Loucy (cell line): ENCODE measurements around the gene NID2.

Experiments
- H2AFZ ChIP-seq: fragments of 200-600 bp; sonication (generic); 2 replicates; pipeline ENCODE4 v1.6.0; 2016; ENCODE audit warnings: antibody characterized with exemption, mild to moderate bottlenecking, low read length, moderate library complexity
- H3F3A ChIP-seq: fragments of 200-600 bp; 2 replicates; pipeline ENCODE4 v1.6.0; 2016; ENCODE audit warnings: antibody characterized with exemption, low read depth, mild to moderate bottlenecking
- H3K27me3 ChIP-seq: fragments of 200-600 bp; sonication (generic); 2 replicates; pipeline ENCODE4 v1.6.1; 2014; ENCODE audit warnings: low read length, mild to moderate bottlenecking; ENCODE audit not compliant: insufficient read depth, poor library complexity, severe bottlenecking
- H3K36me3 ChIP-seq: fragments of 200-600 bp; sonication (generic); 2 replicates; pipeline ENCODE4 v1.6.1; 2016; ENCODE audit warnings: low read length; ENCODE audit not compliant: insufficient read depth
- H3K4me1 ChIP-seq: fragments of 200-600 bp; sonication (generic); 2 replicates; pipeline ENCODE4 v1.5.1; 2014; ENCODE audit warnings: low read length, mild to moderate bottlenecking; ENCODE audit not compliant: insufficient read depth, poor library complexity, severe bottlenecking
- H3K4me2 ChIP-seq: fragments of 200-600 bp; sonication (generic); 2 replicates; pipeline ENCODE4 v1.6.0; 2014; ENCODE audit warnings: antibody characterized with exemption, low read length, low read depth, mild to moderate bottlenecking; ENCODE audit not compliant: poor library complexity, severe bottlenecking
- H3K4me3 ChIP-seq: fragments of 200-600 bp; sonication (generic); 2 replicates; pipeline ENCODE4 v1.5.1; 2014; ENCODE audit warnings: low read length, mild to moderate bottlenecking, mixed read lengths; ENCODE audit not compliant: poor library complexity, severe bottlenecking
- H3K79me2 ChIP-seq: fragments of 200-600 bp; sonication (generic); 2 replicates; pipeline ENCODE4 v1.6.1; 2014; ENCODE audit warnings: low read length; ENCODE audit not compliant: insufficient read depth
- H3K9ac ChIP-seq: fragments of 200-600 bp; sonication (generic); 2 replicates; pipeline ENCODE4 v1.6.0; 2014; ENCODE audit warnings: mild to moderate bottlenecking, low read depth, low read length, moderate library complexity; ENCODE audit not compliant: poor library complexity, severe bottlenecking
- H3K9me2 ChIP-seq: fragments of 200-600 bp; sonication (generic); replicated peaks from 2 replicates; pipeline ENCODE4 v1.6.1; 2016; ENCODE audit warnings: low read depth, low read length, mixed read lengths
- H3K9me3 ChIP-seq: fragments of 200-600 bp; sonication (generic); 2 replicates; pipeline ENCODE4 v1.6.1; 2014; ENCODE audit warnings: mild to moderate bottlenecking, antibody characterized with exemption, low read length, low read depth; ENCODE audit not compliant: insufficient read depth
- H4K20me1 ChIP-seq: fragments of 200-600 bp; sonication (generic); 2 replicates; pipeline ENCODE4 v1.6.0; 2014; ENCODE audit warnings: antibody characterized with exemption, low read length, mild to moderate bottlenecking; ENCODE audit not compliant: insufficient read depth, poor library complexity, severe bottlenecking
- EZH2phosphoT487 ChIP-seq: fragments of 200-600 bp; IDR thresholded peaks from 2 replicates; pipeline ENCODE4 v1.6.1; 2018; ENCODE audit warnings: antibody characterized with exemption, mild to moderate bottlenecking, moderate library complexity, borderline replicate concordance
- TF ChIP-seq, protein P1 (sequence below): fragments of 200-600 bp; sonication (generic); conservative IDR thresholded peaks from 2 replicates; pipeline ENCODE4 v1.5.1; 2014; ENCODE audit warnings: mild to moderate bottlenecking, antibody characterized with exemption, low read length

NID2 gene

DNA sequence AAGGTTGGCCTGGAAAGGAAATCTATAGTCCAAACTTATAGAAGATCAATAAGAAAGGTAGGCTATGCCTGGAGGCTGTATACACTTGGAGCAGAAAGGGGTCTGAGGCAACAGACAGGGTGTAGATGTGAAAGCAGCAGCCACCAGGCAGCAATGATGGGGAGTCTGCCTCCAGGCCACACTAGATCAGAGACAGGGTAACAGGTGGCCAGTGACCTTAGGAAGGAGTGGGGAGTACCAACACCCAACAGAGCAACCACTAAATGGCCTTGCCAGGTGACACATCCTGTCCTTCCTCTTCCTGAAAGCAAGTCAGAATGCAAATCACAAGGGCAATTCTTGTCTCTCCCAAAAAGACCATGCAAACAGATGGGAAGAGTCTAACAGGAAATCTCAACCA is 46.4 kb upstream of the NID2 start:
- TF ChIP-seq EZH2phosphoT487, result no peak
- TF ChIP-seq, protein P1, sequence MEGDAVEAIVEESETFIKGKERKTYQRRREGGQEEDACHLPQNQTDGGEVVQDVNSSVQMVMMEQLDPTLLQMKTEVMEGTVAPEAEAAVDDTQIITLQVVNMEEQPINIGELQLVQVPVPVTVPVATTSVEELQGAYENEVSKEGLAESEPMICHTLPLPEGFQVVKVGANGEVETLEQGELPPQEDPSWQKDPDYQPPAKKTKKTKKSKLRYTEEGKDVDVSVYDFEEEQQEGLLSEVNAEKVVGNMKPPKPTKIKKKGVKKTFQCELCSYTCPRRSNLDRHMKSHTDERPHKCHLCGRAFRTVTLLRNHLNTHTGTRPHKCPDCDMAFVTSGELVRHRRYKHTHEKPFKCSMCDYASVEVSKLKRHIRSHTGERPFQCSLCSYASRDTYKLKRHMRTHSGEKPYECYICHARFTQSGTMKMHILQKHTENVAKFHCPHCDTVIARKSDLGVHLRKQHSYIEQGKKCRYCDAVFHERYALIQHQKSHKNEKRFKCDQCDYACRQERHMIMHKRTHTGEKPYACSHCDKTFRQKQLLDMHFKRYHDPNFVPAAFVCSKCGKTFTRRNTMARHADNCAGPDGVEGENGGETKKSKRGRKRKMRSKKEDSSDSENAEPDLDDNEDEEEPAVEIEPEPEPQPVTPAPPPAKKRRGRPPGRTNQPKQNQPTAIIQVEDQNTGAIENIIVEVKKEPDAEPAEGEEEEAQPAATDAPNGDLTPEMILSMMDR, result no peak
- Histone ChIP-seq H3K79me2 (no peaks in the 10 kb centered on the region), H3K9me3 (no peaks in the 10 kb centered on the region), H3K36me3 (no peaks in the 10 kb centered on the region), H3K9me2 (no peaks in the 10 kb centered on the region), H3K4me1 (peaks cover 10% of the 10 kb centered on the region), H3F3A (0 out of 2 replicates have a peak, but pooled peaks cover 2% of the 10 kb centered on the region), H3K9ac (no peak overlapping the region), H3K27me3 (no peaks in the 10 kb centered on the region), H3K4me2 (peak overlapping the region; percentile 27), H4K20me1 (no peaks in the 10 kb centered on the region), H2AFZ (no peak overlapping the region), H3K4me3 (no peak overlapping the region)

DNA sequence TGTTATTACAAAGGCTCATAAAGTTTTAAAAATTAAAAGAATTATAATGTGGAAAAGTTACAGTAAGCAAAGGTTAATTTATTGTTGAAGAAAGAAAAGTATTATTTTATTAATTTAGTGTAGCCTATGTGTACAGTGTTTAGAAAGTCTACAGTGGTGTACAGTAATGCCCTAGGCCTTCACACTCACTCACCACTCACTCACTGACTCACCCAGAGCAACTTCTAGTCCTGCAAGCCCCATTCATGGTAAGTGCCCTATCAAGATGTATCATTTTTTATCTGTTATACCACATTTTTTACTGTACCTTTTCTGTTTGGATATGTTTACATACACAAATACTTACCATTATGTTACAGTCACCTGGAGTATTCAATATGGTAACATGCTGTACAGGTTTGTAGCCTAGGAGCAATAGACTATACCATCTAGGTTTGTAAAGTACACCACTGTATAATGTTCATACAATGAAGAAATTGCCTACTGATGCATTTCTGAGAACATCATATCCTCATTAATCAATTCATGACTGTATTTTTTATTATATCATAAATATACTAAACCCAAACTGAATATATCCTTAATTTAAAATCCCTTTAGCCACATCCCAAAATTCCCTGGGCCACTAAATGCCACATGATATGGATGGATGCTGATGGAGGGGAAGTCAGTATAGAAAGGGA is 43.6 kb upstream of the NID2 start:
- H3K4me1 ChIP-seq, result peaks cover 10% of the 10 kb centered on the region
- H3K4me3 ChIP-seq, result no peak overlapping the region
- H3K36me3 ChIP-seq, result no peaks in the 10 kb centered on the region
- no peaks in the 10 kb centered on the region for H3K9me3 ChIP-seq
- H3K4me2 ChIP-seq, result no peak overlapping the region
- H2AFZ ChIP-seq, result no peak overlapping the region
- H3K79me2 ChIP-seq, result no peaks in the 10 kb centered on the region
- H3K9me2 ChIP-seq, result no peaks in the 10 kb centered on the region
- H3F3A ChIP-seq, result no peaks in the 10 kb centered on the region
- H3K9ac ChIP-seq, result no peak overlapping the region
- H4K20me1 ChIP-seq, result no peaks in the 10 kb centered on the region
- no peaks in the 10 kb centered on the region for H3K27me3 ChIP-seq
- TF ChIP-seq EZH2phosphoT487, result no peak

DNA sequence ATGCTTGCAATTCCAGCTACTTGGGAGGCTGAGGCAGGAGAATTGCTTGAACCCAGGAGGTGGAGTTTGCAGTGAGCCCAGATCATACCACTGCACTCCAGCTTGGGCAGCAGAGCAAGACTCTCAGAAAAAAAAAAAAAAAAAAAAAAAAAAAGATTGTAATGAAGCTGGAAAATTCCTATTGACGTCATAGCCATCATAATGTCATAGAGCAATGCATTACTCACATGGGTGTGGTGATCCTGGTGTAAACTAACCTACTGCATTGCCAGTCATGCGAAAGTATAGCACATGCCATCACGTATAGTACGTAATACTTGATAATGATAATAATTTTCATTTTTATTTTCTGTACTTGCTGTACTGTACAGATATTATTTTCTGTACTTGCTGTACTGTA is 42.7 kb upstream of the NID2 start:
- TF ChIP-seq, protein P1, result no peak
- TF ChIP-seq EZH2phosphoT487, result no peak
- H3K27me3 ChIP-seq, result no peaks in the 10 kb centered on the region
- H3F3A ChIP-seq, result no peaks in the 10 kb centered on the region
- no peaks in the 10 kb centered on the region for H3K36me3 ChIP-seq
- no peak overlapping the region for H2AFZ ChIP-seq
- H4K20me1 ChIP-seq, result no peaks in the 10 kb centered on the region
- peaks cover 10% of the 10 kb centered on the region for H3K4me1 ChIP-seq
- no peaks in the 10 kb centered on the region for H3K9me2 ChIP-seq
- H3K9ac ChIP-seq, result no peak overlapping the region
- H3K9me3 ChIP-seq, result no peaks in the 10 kb centered on the region
- no peaks in the 10 kb centered on the region for H3K79me2 ChIP-seq
- H3K4me3 ChIP-seq, result no peak overlapping the region
- H3K4me2 ChIP-seq, result no peak overlapping the region

DNA sequence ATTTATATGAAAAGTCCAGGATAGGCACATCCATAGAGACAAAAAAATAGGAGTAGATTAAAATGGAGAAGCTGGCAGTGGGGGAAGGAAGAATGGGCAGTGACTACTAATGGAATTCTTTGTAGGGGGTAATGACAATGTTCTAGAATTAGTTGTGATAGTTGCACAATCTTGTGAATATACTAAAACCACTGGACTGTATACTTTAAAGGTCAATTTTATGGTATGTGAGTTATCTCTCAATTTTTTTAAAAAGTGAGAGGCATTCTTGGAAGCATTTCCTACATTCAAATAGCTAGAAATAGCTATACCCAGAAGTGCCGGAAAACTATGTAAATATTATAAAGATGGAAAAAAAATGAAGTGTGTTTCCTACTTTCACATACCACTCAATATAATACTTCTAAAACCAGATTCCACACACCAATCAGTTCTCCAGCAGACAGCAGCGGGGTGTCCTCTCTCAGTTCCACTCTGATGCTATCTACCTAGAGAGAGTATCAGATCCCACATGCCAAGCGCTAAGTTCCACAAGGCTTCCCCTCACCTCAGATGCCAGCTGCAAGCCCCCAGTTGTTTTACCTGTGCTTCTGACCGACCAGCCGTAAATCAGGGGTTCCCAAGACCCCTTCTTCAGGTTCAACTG is 41.7 kb upstream of the NID2 start:
- Histone ChIP-seq H3K36me3 (no peaks in the 10 kb centered on the region), H3K4me3 (no peak overlapping the region), H3K4me1 (peaks cover 8% of the 10 kb centered on the region), H3K79me2 (no peaks in the 10 kb centered on the region), H3K9ac (no peak overlapping the region), H3K9me3 (no peaks in the 10 kb centered on the region), H3K9me2 (no peaks in the 10 kb centered on the region), H2AFZ (no peak overlapping the region), H4K20me1 (no peaks in the 10 kb centered on the region), H3K4me2 (no peak overlapping the region), H3K27me3 (no peaks in the 10 kb centered on the region), H3F3A (no peaks in the 10 kb centered on the region)
- TF ChIP-seq EZH2phosphoT487, result no peak
- TF ChIP-seq, protein P1, result no peak
